Breast epithelium (tissue), 3 donors: ENCODE measurements around the gene ARL4C.

Experiments used
- CTCF ChIP-seq, 3 donors: fragments of 450-650 bp; IDR thresholded peaks; one replicate each; pipeline ENCODE4 v1.5.1; 2016 to 2017; ENCODE audit warnings: antibody characterized with exemption in 3 of 3, mild to moderate bottlenecking in 3 of 3, moderate library complexity in 3 of 3
- POLR2A ChIP-seq: fragments of 450-650 bp; IDR thresholded peaks from one replicate; pipeline ENCODE4 v1.6.1; 2016; ENCODE audit warnings: antibody characterized with exemption, mild to moderate bottlenecking, moderate library complexity

GRCh38 chr2:234469251-234469845 is 27.5 kb downstream of the ARL4C start:
- TF ChIP-seq CTCF (IDR thresholded peaks at IDR 0.05) (no peak), POLR2A (no peak)
